ENCODE data around the gene VAV3.

VAV3 gene

GRCh38 chr1:107833061-107833460 is 131.9 kb downstream of the VAV3 start:
- no peak for DNase-seq (ENCODE audit: low read depth)

GRCh38 chr1:107831921-107832320 is 133.1 kb downstream of the VAV3 start:
- no peak for DNase-seq (ENCODE audit: low read depth)

- no peak for DNase-seq (ENCODE audit: low read depth)
These were observed 134.5 kb downstream of the VAV3 start for GRCh38 chr1:107830526-107830925.

- no peak for DNase-seq (ENCODE audit: low read depth)
These were observed 134.9 kb downstream of the VAV3 start for GRCh38 chr1:107830075-107830474.

- DNase-seq (ENCODE audit: low read depth), result no peak
These were observed 135.8 kb downstream of the VAV3 start for GRCh38 chr1:107829036-107829770.

- no peak for DNase-seq (ENCODE audit: low read depth)
These were observed 140.0 kb downstream of the VAV3 start for GRCh38 chr1:107824946-107825345.

GRCh38 chr1:107821340-107821739 is 143.6 kb downstream of the VAV3 start:
- no peak for DNase-seq (ENCODE audit: low read depth)

GRCh38 chr1:107820801-107821200 is 144.2 kb downstream of the VAV3 start:
- no peak for DNase-seq (ENCODE audit: low read depth)

GRCh38 chr1:107817935-107818334 is 147.0 kb downstream of the VAV3 start:
- no peak for DNase-seq (ENCODE audit: low read depth)

- no peak for DNase-seq (ENCODE audit: low read depth)
These were observed 147.8 kb downstream of the VAV3 start for GRCh38 chr1:107817206-107817605.

- DNase-seq (ENCODE audit: low read depth), result no peak
These were observed 154.6 kb downstream of the VAV3 start for GRCh38 chr1:107810291-107810951.

GRCh38 chr1:107807855-107808254 is 157.1 kb downstream of the VAV3 start:
- no peak for DNase-seq (ENCODE audit: low read depth)

- no peak for DNase-seq (ENCODE audit: low read depth)
These were observed 157.6 kb downstream of the VAV3 start for GRCh38 chr1:107807405-107807804.

GRCh38 chr1:107806902-107807301 is 158.1 kb downstream of the VAV3 start:
- no peak for DNase-seq (ENCODE audit: low read depth)

GRCh38 chr1:107804741-107805140 is 160.2 kb downstream of the VAV3 start:
- no peak for DNase-seq (ENCODE audit: low read depth)

- DNase-seq (ENCODE audit: low read depth), result no peak
These were observed 160.8 kb downstream of the VAV3 start for GRCh38 chr1:107804134-107804533.

- DNase-seq (ENCODE audit: low read depth), result no peak
These were observed 161.4 kb downstream of the VAV3 start for GRCh38 chr1:107803579-107803978.

- no peak for DNase-seq (ENCODE audit: low read depth)
These were observed 162.3 kb downstream of the VAV3 start for GRCh38 chr1:107802654-107803053.

- no peak for DNase-seq (ENCODE audit: low read depth)
These were observed 169.0 kb downstream of the VAV3 start for GRCh38 chr1:107795994-107796393.

- no peak for DNase-seq (ENCODE audit: low read depth)
These were observed 169.5 kb downstream of the VAV3 start for GRCh38 chr1:107795441-107795840.

GRCh38 chr1:107794571-107794970 is 170.4 kb downstream of the VAV3 start:
- no peak for DNase-seq (ENCODE audit: low read depth)

- DNase-seq (ENCODE audit: low read depth), result no peak
These were observed 171.0 kb downstream of the VAV3 start for GRCh38 chr1:107793896-107794453.

- DNase-seq (ENCODE audit: low read depth), result no peak
These were observed 173.6 kb downstream of the VAV3 start for GRCh38 chr1:107791348-107791747.

Measured in stimulated activated CD8-positive, alpha-beta memory T cell treated with anti-CD3 and anti-CD28 coated beads, Interleukin-12 subunit alpha, Interleukin-12 subunit beta, amount 100 ng/mL, for 4 hours (primary cell).